SH-SY5Y (cell line): Measurements from ENCODE around the gene TBXAS1.

Source experiments
- GATA2 ChIP-seq: IDR thresholded peaks from 2 replicates; pipeline ENCODE4 v1.6.1; 2011; ENCODE audit warnings: mild to moderate bottlenecking, low read depth, low read length
- GATA3 ChIP-seq: IDR thresholded peaks from 2 replicates; pipeline ENCODE4 v1.6.1; 2011; ENCODE audit warnings: low read depth, mild to moderate bottlenecking, low read length, moderate library complexity

DNA sequence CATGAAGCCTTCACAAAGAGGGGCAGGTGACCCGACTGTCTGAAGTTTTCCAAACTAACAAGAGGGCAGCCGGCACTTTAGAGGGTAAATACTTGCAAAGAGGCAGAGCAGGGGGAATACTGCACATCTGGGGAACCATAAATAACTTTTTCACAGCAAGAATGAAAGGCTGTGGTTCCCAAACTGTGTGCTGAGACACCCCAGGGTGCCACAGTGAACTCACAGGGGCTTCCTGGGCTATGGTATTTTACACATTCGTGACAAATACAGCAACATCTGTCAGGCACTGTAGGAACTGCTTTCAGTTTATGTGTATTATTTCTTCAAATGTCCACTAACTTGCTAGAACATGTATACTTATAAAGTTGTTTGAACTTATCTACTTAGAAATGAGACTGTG lies 67.2 kb downstream of the TBXAS1 start:
- TF ChIP-seq GATA3 (no peak), GATA2 (no peak)
